H9 (cell line): Measurements from ENCODE around the gene RALGDS. TPM values are rescaled to one million over a fixed set of nuclear protein-coding genes. Genes with fewer than 3 reads are reported as not detected.

Experiments used
- DNase-seq: peaks from one replicate; pipeline ENCODE4 v3.0.0-alpha.2; 2017
- H2AFZ ChIP-seq: one replicate; pipeline ENCODE4 v1.6.1; 2013; ENCODE audit warnings: mild to moderate bottlenecking, low read length, control low read depth, moderate library complexity
- H2AK5ac ChIP-seq: 2 replicates; pipeline ENCODE4 v1.6.1; 2013; ENCODE audit warnings: low read length, control low read depth, mixed read lengths; ENCODE audit not compliant: insufficient read length
- H2BK120ac ChIP-seq: one replicate; pipeline ENCODE4 v1.6.1; 2013; ENCODE audit warnings: low read depth, mild to moderate bottlenecking, low read length, control low read depth, inconsistent platforms; ENCODE audit not compliant: poor library complexity, severe bottlenecking
- H2BK12ac ChIP-seq: 2 replicates; pipeline ENCODE4 v1.6.1; 2013; ENCODE audit warnings: low read length, control low read depth, mixed read lengths, low read depth; ENCODE audit not compliant: insufficient read length
- H2BK15ac ChIP-seq: 2 replicates; pipeline ENCODE4 v1.6.1; 2013; ENCODE audit warnings: low read depth, low read length, control low read depth
- H2BK20ac ChIP-seq: one replicate; pipeline ENCODE4 v1.6.1; 2013; ENCODE audit warnings: low read depth, mild to moderate bottlenecking, low read length, control low read depth, inconsistent platforms; ENCODE audit not compliant: poor library complexity, severe bottlenecking
- H2BK5ac ChIP-seq: 2 replicates; pipeline ENCODE4 v1.6.1; 2013; ENCODE audit warnings: low read length, control low read depth, mixed read lengths; ENCODE audit not compliant: insufficient read length
- H3K14ac ChIP-seq: 2 replicates; pipeline ENCODE4 v1.6.1; 2013; ENCODE audit warnings: low read length, control low read depth; ENCODE audit not compliant: insufficient read depth
- H3K18ac ChIP-seq: 2 replicates; pipeline ENCODE4 v1.6.1; 2013; ENCODE audit warnings: low read depth, mild to moderate bottlenecking, mixed read lengths, low read length, control low read depth; ENCODE audit not compliant: insufficient read length
- H3K23ac ChIP-seq: 2 replicates; pipeline ENCODE4 v1.6.1; 2013; ENCODE audit warnings: low read length, control low read depth, mixed read lengths, low read depth; ENCODE audit not compliant: insufficient read length
- H3K23me2 ChIP-seq: 2 replicates; pipeline ENCODE4 v1.6.1; 2013; ENCODE audit warnings: low read depth, mild to moderate bottlenecking, mixed read lengths, low read length, control low read depth; ENCODE audit not compliant: insufficient read length, poor library complexity, severe bottlenecking
- H3K27ac ChIP-seq: 2 replicates; pipeline ENCODE4 v1.5.1; 2013; ENCODE audit warnings: low read length, control low read depth, mixed read lengths, low read depth; ENCODE audit not compliant: insufficient read length
- H3K27me3 ChIP-seq: 2 replicates; pipeline ENCODE4 v1.6.1; 2013; ENCODE audit warnings: low read length, control low read depth, inconsistent platforms; ENCODE audit not compliant: insufficient read depth
- H3K4ac ChIP-seq: 2 replicates; pipeline ENCODE4 v1.6.1; 2013; ENCODE audit warnings: low read depth, mild to moderate bottlenecking, control low read depth, inconsistent platforms, low read length, moderate library complexity
- H3K4me1 ChIP-seq: 2 replicates; pipeline ENCODE4 v1.6.1; 2013; ENCODE audit warnings: low read length, control low read depth, inconsistent platforms; ENCODE audit not compliant: insufficient read depth
- H3K4me2 ChIP-seq: 2 replicates; pipeline ENCODE4 v1.6.1; 2013; ENCODE audit warnings: low read length, control low read depth, mixed read lengths; ENCODE audit not compliant: insufficient read length, insufficient read depth
- H3K56ac ChIP-seq: 2 replicates; pipeline ENCODE4 v1.6.1; 2013; ENCODE audit warnings: low read depth, mild to moderate bottlenecking, mixed read lengths, low read length, control low read depth; ENCODE audit not compliant: insufficient read length
- H3K79me1 ChIP-seq: 2 replicates; pipeline ENCODE4 v1.6.1; 2013; ENCODE audit warnings: low read depth, mild to moderate bottlenecking, moderate library complexity, low read length, control low read depth, inconsistent platforms; ENCODE audit not compliant: insufficient read depth, poor library complexity, severe bottlenecking
- H3K79me2 ChIP-seq: 2 replicates; pipeline ENCODE4 v1.6.1; 2013; ENCODE audit warnings: low read length, control low read depth, inconsistent platforms; ENCODE audit not compliant: insufficient read depth
- H3K9ac ChIP-seq: 2 replicates; pipeline ENCODE4 v1.6.1; 2013; ENCODE audit warnings: low read length, control low read depth, mixed read lengths; ENCODE audit not compliant: insufficient read length; ENCODE audit errors: extremely low read depth
- H3K9me3 ChIP-seq: one replicate; pipeline ENCODE4 v1.6.1; 2013; ENCODE audit warnings: low read depth, low read length, inconsistent platforms; ENCODE audit not compliant: control insufficient read depth
- H3T11ph ChIP-seq: one replicate; pipeline ENCODE4 v1.6.1; 2013; ENCODE audit warnings: mild to moderate bottlenecking, low read length, control low read depth, inconsistent platforms
- H4K20me1 ChIP-seq: one replicate; pipeline ENCODE4 v1.6.1; 2013; ENCODE audit not compliant: control insufficient read depth, insufficient read length, insufficient read depth
- H4K5ac ChIP-seq: 2 replicates; pipeline ENCODE4 v1.6.1; 2013; ENCODE audit warnings: low read depth, mild to moderate bottlenecking, mixed read lengths, low read length, control low read depth; ENCODE audit not compliant: insufficient read length
- H4K8ac ChIP-seq: replicated peaks from 2 replicates; pipeline ENCODE4 v1.6.1; 2013; ENCODE audit warnings: low read length, control low read depth, mixed read lengths, low read depth; ENCODE audit not compliant: insufficient read length
- H4K91ac ChIP-seq: 2 replicates; pipeline ENCODE4 v1.6.1; 2013; ENCODE audit warnings: low read depth, mild to moderate bottlenecking, moderate library complexity, mixed read lengths, low read length, control low read depth; ENCODE audit not compliant: insufficient read length
- H3K27ac Mint-ChIP-seq, 3 experiments: 2 replicates in 2 of 3; 3 replicates in 1 of 3; pipeline ENCODE4 v1.8.0; 2020 to 2021; ENCODE audit warnings: mixed read lengths in 3 of 3, mild to moderate bottlenecking in 1 of 3, moderate library complexity in 1 of 3
- H3K27me3 Mint-ChIP-seq: 2 replicates; pipeline ENCODE4 v1.8.0; 2021; ENCODE audit warnings: low read depth, mild to moderate bottlenecking, moderate library complexity, mixed read lengths
- H3K36me3 Mint-ChIP-seq, 3 experiments: 2 replicates in 2 of 3; 3 replicates in 1 of 3; pipeline ENCODE4 v1.8.0; 2020 to 2021; ENCODE audit warnings: low read depth in 3 of 3, mixed read lengths in 3 of 3; ENCODE audit not compliant: insufficient read depth in 1 of 3
- H3K4me1 Mint-ChIP-seq, 2 experiments: 2 replicates each; pipeline ENCODE4 v1.8.0; 2020; ENCODE audit warnings: mixed read lengths in 2 of 2
- H3K4me3 Mint-ChIP-seq, 2 experiments: 2 replicates in 1 of 2; 3 replicates in 1 of 2; pipeline ENCODE4 v1.8.0; 2020 to 2021; ENCODE audit warnings: mild to moderate bottlenecking in 2 of 2, mixed read lengths in 2 of 2, moderate library complexity in 1 of 2
- H3K9me3 Mint-ChIP-seq, 2 experiments: 2 replicates in 1 of 2; 3 replicates in 1 of 2; pipeline ENCODE4 v1.8.0; 2020; ENCODE audit warnings: mild to moderate bottlenecking in 2 of 2, mixed read lengths in 2 of 2, moderate library complexity in 1 of 2
- WGBS: extraction: QIAGEN DNeasy Blood & Tissue Kit; methylation state at CpG from one replicate; pipeline ENCODE4 v1.1.7; 2013; ENCODE audit warnings: missing lambda C conversion rate, low lambda C conversion rate, mixed read lengths; ENCODE audit not compliant: insufficient read length; ENCODE audit errors: extremely low coverage; 5-methylcytosine and 5-hydroxymethylcytosine counted together
- total RNA-seq: library from RNA; stranded (reverse); gene quantifications from 2 replicates; pipeline ENCODE4 v1.2.1, GENCODE V29; 2021
- TF ChIP-seq, protein P1 (sequence below): fragments of 200-600 bp; sonication (generic); conservative IDR thresholded peaks from 3 replicates; pipeline ENCODE4 v1.8.0; 2021; ENCODE audit warnings: antibody characterized with exemption, mild to moderate bottlenecking

Gene RALGDS
- total RNA-seq, 1 experiment from 2014 or later = 21.3 TPM

DNA sequence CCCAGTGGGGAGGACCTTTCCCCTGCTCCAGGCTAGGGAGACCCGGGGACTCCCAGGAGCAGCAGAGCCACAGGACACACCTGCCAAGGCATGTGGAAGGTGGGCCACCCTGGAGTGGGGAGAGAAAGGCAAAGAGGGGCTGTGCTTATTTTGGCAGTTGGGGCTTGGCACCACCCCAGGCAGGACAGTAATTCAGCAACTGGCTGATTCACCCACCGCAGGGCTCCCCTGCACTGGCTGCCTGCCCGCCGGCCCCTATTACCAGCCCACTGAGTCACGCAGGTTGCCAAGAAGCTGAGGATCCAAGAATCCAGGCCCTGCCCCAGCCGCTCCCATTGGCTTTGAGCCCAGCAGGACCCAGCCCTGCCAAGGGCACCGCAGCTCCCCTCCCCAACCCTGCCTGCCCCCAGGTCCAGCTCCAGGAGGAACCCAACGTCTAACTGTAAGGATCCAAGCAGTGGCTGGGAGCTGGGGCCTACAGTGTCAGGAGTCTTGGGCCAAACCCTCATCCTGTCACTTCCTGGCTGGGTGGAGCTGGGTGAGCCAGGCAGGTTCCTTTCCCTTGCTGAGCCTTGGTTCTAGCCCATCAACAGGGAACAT lies 14.2 kb upstream of the RALGDS start:
- Histone ChIP-seq H3K4ac (no peak overlapping the region; the same call in 1 of the 2 replicates), H4K91ac (no peak overlapping the region), H3K27ac (no peak overlapping the region)

More for the DNA sequence above, 14.2 kb upstream of the RALGDS start:
- no peak overlapping the region for H3T11ph ChIP-seq
- no peaks in the 10 kb centered on the region for H3K9me3 ChIP-seq
- H3K4me2 ChIP-seq = no peak overlapping the region
- H2AK5ac ChIP-seq = no peak overlapping the region
- no peaks in the 10 kb centered on the region for H3K36me3 Mint-ChIP-seq
- no peak overlapping the region for H2BK15ac ChIP-seq
- H3K4me1 ChIP-seq = no peaks in the 10 kb centered on the region
- H3K27me3 ChIP-seq = no peaks in the 10 kb centered on the region
- H3K56ac ChIP-seq = no peak overlapping the region
- peak overlapping the region in 2 of 3 experiments; percentile 49 to 72; a peak in 2 of 7 replicates for H3K27ac Mint-ChIP-seq
- WGBS = no CpG with 5 or more reads among the region's 8 CpGs
- no peaks in the 10 kb centered on the region for H3K9me3 Mint-ChIP-seq
- no peak overlapping the region for H3K18ac ChIP-seq
- peaks cover 7 to 20% of the 10 kb centered on the region in 2 experiments; a peak in 3 of 4 replicates for H3K4me1 Mint-ChIP-seq
- H3K23me2 ChIP-seq = peaks cover 3% of the 10 kb centered on the region
- H2BK5ac ChIP-seq = no peak overlapping the region
- H4K20me1 ChIP-seq = no peaks in the 10 kb centered on the region
- H3K23ac ChIP-seq = no peak overlapping the region
- TF ChIP-seq, protein P1, sequence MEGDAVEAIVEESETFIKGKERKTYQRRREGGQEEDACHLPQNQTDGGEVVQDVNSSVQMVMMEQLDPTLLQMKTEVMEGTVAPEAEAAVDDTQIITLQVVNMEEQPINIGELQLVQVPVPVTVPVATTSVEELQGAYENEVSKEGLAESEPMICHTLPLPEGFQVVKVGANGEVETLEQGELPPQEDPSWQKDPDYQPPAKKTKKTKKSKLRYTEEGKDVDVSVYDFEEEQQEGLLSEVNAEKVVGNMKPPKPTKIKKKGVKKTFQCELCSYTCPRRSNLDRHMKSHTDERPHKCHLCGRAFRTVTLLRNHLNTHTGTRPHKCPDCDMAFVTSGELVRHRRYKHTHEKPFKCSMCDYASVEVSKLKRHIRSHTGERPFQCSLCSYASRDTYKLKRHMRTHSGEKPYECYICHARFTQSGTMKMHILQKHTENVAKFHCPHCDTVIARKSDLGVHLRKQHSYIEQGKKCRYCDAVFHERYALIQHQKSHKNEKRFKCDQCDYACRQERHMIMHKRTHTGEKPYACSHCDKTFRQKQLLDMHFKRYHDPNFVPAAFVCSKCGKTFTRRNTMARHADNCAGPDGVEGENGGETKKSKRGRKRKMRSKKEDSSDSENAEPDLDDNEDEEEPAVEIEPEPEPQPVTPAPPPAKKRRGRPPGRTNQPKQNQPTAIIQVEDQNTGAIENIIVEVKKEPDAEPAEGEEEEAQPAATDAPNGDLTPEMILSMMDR = no peak
- no peak overlapping the region for H4K5ac ChIP-seq
- H3K14ac ChIP-seq = no peak overlapping the region; the same call in 1 of the 2 replicates
- H4K8ac ChIP-seq = no peak overlapping the region
- peaks cover 3% of the 10 kb centered on the region; the same call in 1 of the 2 replicates for H3K27me3 Mint-ChIP-seq
- H2AFZ ChIP-seq = no peak overlapping the region
- H2BK20ac ChIP-seq = no peak overlapping the region
- no peaks in the 10 kb centered on the region for H3K79me2 ChIP-seq
- no peak overlapping the region for H3K9ac ChIP-seq
- no peak for DNase-seq
- H3K4me3 Mint-ChIP-seq = no peak overlapping the region
- H2BK120ac ChIP-seq = no peak overlapping the region
- no peak overlapping the region for H2BK12ac ChIP-seq
- H3K79me1 ChIP-seq = no peaks in the 10 kb centered on the region
